H1 (cell line): ENCODE results near the gene NUP133. TPM values are rescaled to one million over a fixed set of nuclear protein-coding genes. Genes with fewer than 3 reads are reported as not detected.

ENCODE experiments used
- GABPA ChIP-seq: IDR thresholded peaks from 2 replicates; pipeline ENCODE4 v1.6.1; 2011; ENCODE audit warnings: mild to moderate bottlenecking, low read length, moderate library complexity, borderline replicate concordance; ENCODE audit not compliant: insufficient read depth
- NANOG ChIP-seq: IDR thresholded peaks from 2 replicates; pipeline ENCODE4 v1.6.1; 2011; ENCODE audit warnings: low read length, low read depth, mild to moderate bottlenecking, inconsistent platforms; ENCODE audit not compliant: insufficient read depth, poor library complexity, severe bottlenecking
- RNF2 ChIP-seq: fragments of 200-900, 300-1000 bp; sonication (generic); IDR thresholded peaks from 2 replicates; pipeline ENCODE4 v1.7.1; 2016; ENCODE audit warnings: borderline replicate concordance, low read depth, mild to moderate bottlenecking, antibody characterized with exemption, low read length; ENCODE audit not compliant: poor library complexity, severe bottlenecking; ENCODE audit errors: missing control alignments
- SRF ChIP-seq: IDR thresholded peaks from 2 replicates; pipeline ENCODE4 v1.6.1; 2011; ENCODE audit warnings: mild to moderate bottlenecking, low read depth, low read length, moderate library complexity
- SUZ12 ChIP-seq: fragments of 200-600 bp; sonication (generic); IDR thresholded peaks from 2 replicates; pipeline ENCODE4 v1.6.1; 2012; ENCODE audit warnings: mild to moderate bottlenecking, inconsistent platforms, low read length, moderate library complexity, mixed read lengths
- YY1 ChIP-seq: IDR thresholded peaks from 2 replicates; pipeline ENCODE4 v1.6.1; 2011; ENCODE audit warnings: low read depth, mild to moderate bottlenecking, low read length
- polyA plus RNA-seq, 7 experiments: library from polyadenylated mRNA; depleted of rRNA in 3 of 7; stranded (reverse) in 5 of 7; unstranded in 2 of 7; fragments of >200 nt in 5 of 7; fragments of 200-250 nt in 2 of 7; gene quantifications; 1 replicate in 5 of 7; 2 replicates in 1 of 7; 4 replicates in 1 of 7; pipeline versions ENCODE4 v1.2.1 to v1.2.3, GENCODE V29; 2011 to 2013; ENCODE audit warnings: missing spikeins in 2 of 7, mixed read lengths in 2 of 7
- total RNA-seq: library from RNA; stranded (reverse); fragmentation: NEBNext Ultra II Directional; extraction: Animal tissue kit (Norgen Biotek cat#: 25700); gene quantifications from 2 replicates; pipeline ENCODE4 v1.2.1, GENCODE V29; 2021
- TF ChIP-seq, protein P1 (sequence below), 3 experiments: IDR thresholded peaks; 1 replicate in 2 of 3; 2 replicates in 1 of 3; pipeline versions ENCODE4 v1.5.1 to v1.6.1; 2011; ENCODE audit warnings: low read length in 3 of 3, mild to moderate bottlenecking in 3 of 3, inconsistent platforms in 2 of 3, low read depth in 1 of 3, moderate library complexity in 1 of 3; ENCODE audit not compliant: insufficient read depth in 1 of 3; ENCODE audit errors: control extremely low read depth in 1 of 3

NUP133 gene
- total and polyA plus RNA-seq, 2 of the 8 experiments (the other 6 are each of a cell fraction or from before 2014, with no cell fraction given): 20.6 to 72.1 TPM

DNA sequence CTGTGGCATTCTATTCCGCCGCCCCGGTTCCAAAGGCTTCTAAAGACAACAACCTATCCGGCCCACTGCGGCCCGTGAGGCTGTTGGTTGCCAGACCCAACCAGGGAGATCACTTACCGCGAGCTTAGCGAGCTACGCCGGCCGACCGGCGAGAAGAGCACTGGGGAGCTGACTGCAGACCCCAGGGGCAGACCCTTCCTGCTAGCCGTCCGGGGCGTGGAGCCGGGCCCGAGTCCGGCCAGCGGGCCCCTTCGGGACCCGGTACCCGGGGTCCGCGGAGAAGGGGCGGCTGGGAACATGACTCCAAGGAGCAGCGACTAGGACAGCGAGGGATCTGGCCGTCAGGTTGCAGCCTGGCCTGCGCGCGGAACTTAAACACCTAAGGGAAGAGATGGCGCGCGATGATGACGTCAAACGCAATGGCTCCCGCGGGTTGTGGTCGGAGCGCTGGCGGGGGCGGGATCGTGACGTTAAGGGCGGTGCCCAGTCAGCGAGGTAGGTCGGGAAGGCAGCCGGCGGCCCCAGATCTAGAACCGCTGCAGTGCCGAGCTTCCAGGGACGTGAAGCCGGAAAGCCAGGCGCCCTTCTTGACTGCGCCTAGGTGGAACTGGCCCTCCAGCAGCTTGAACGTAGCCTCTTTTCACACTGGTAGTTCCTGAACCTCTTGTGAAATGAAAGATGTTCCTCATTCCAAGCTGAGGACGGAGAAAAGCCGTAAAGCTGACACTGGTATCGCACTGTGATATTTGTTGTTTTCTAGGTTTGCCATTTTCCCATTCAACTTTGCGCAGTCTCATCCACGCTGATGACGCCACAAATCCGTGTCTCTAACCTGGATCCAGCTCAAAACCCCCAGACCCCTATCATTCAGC is at the start of gene NUP133 (continued):
- no peak; the same call in 1 of the 2 replicates for TF ChIP-seq SRF
- peak; percentile 91 for TF ChIP-seq YY1
- TF ChIP-seq GABPA: no peak
- TF ChIP-seq NANOG: no peak
- no peak for TF ChIP-seq SUZ12
- TF ChIP-seq, protein P1, sequence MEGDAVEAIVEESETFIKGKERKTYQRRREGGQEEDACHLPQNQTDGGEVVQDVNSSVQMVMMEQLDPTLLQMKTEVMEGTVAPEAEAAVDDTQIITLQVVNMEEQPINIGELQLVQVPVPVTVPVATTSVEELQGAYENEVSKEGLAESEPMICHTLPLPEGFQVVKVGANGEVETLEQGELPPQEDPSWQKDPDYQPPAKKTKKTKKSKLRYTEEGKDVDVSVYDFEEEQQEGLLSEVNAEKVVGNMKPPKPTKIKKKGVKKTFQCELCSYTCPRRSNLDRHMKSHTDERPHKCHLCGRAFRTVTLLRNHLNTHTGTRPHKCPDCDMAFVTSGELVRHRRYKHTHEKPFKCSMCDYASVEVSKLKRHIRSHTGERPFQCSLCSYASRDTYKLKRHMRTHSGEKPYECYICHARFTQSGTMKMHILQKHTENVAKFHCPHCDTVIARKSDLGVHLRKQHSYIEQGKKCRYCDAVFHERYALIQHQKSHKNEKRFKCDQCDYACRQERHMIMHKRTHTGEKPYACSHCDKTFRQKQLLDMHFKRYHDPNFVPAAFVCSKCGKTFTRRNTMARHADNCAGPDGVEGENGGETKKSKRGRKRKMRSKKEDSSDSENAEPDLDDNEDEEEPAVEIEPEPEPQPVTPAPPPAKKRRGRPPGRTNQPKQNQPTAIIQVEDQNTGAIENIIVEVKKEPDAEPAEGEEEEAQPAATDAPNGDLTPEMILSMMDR (IDR thresholded peaks at IDR 0.05; ENCODE audit: control extremely low read depth in 1 of 3, insufficient read depth in 1 of 3, low read depth in 1 of 3, low read length in 3 of 3): no peak
- TF ChIP-seq RNF2: no peak
